Common myeloid progenitor, CD34-positive (primary cell): ENCODE data around the gene ADD3.

ENCODE experiments used
- CTCF ChIA-PET: fragments of 350-600 bp; sonication (Branson Sonifier 250); formaldehyde crosslinking; loops from one replicate; lab custom pipeline; 2021; ENCODE audit warnings: antibody characterized with exemption; lab: Charles Lee
- POLR2A ChIA-PET: fragments of 350-600 bp; sonication (Branson Sonifier 250); formaldehyde crosslinking; loops from one replicate; lab custom pipeline; 2021; ENCODE audit warnings: antibody characterized with exemption; lab: Charles Lee
- DNase-seq, 3 donors: peaks; one replicate each; pipeline versions ENCODE4 v3.0.0 to v3.0.0-alpha.2; 2013
- H3K27ac ChIP-seq, 2 experiments: 1 replicate in 1 of 2; 2 replicates in 1 of 2; pipeline ENCODE4 v1.7.0; 2013; ENCODE audit warnings: inconsistent platforms in 2 of 2, low read length in 2 of 2, mild to moderate bottlenecking in 2 of 2, low read depth in 1 of 2, moderate library complexity in 1 of 2; ENCODE audit not compliant: severe bottlenecking in 2 of 2, insufficient read depth in 1 of 2, poor library complexity in 1 of 2
- H3K27me3 ChIP-seq, 5 experiments: replicated peaks in 2 of 5; 1 replicate in 3 of 5; 2 replicates in 2 of 5; pipeline versions ENCODE4 v1.6.1 to v1.7.0; 2013; ENCODE audit warnings: low read length in 4 of 5, mild to moderate bottlenecking in 2 of 5, moderate library complexity in 2 of 5, inconsistent platforms in 1 of 5; ENCODE audit not compliant: insufficient read depth in 5 of 5, control insufficient read depth in 4 of 5
- H3K36me3 ChIP-seq, 4 experiments: 1 replicate in 2 of 4; 2 replicates in 2 of 4; pipeline versions ENCODE4 v1.6.1 to v1.7.0; 2013; ENCODE audit warnings: low read length in 3 of 4, control low read depth in 1 of 4, mild to moderate bottlenecking in 1 of 4; ENCODE audit not compliant: control insufficient read depth in 4 of 4, insufficient read depth in 4 of 4
- H3K4me1 ChIP-seq, 4 experiments: 1 replicate in 3 of 4; 2 replicates in 1 of 4; pipeline versions ENCODE4 v1.6.1 to v1.7.1; 2013; ENCODE audit warnings: low read length in 3 of 4, mild to moderate bottlenecking in 3 of 4, control low read depth in 1 of 4, inconsistent platforms in 1 of 4, moderate library complexity in 1 of 4; ENCODE audit not compliant: control insufficient read depth in 4 of 4, insufficient read depth in 4 of 4; ENCODE audit errors: control extremely low read depth in 1 of 4
- H3K4me3 ChIP-seq, 7 experiments: 1 replicate in 4 of 7; 2 replicates in 3 of 7; pipeline versions ENCODE4 v1.5.1 to v1.7.0; 2013; ENCODE audit warnings: mild to moderate bottlenecking in 7 of 7, low read length in 6 of 7, moderate library complexity in 6 of 7, inconsistent platforms in 2 of 7, low read depth in 2 of 7, control low read depth in 1 of 7; ENCODE audit not compliant: insufficient read depth in 4 of 7, control insufficient read depth in 1 of 7; ENCODE audit errors: extremely low read depth in 1 of 7
- H3K9me3 ChIP-seq, 5 experiments: 1 replicate in 4 of 5; 2 replicates in 1 of 5; pipeline versions ENCODE4 v1.6.1 to v1.7.1; 2013; ENCODE audit warnings: low read length in 4 of 5, mild to moderate bottlenecking in 2 of 5, inconsistent platforms in 1 of 5, low read depth in 1 of 5, moderate library complexity in 1 of 5; ENCODE audit not compliant: control insufficient read depth in 4 of 5, insufficient read depth in 2 of 5; ENCODE audit errors: control extremely low read depth in 1 of 5
- WGBS: methylation state at CpG from one replicate; pipeline ENCODE4 v1.1.5; 2013; ENCODE audit not compliant: insufficient coverage; 5-methylcytosine and 5-hydroxymethylcytosine counted together

The ADD3 gene

GRCh38 chr10:109971634-109972033 is 36.1 kb upstream of the ADD3 start:
- POLR2A ChIA-PET: no interaction called here
- WGBS: 100% methylated on average over 2 of the region's 3 CpGs
- Histone ChIP-seq H3K36me3 (no peaks in the 10 kb centered on the region), H3K4me1 (no peaks in the 10 kb centered on the region), H3K9me3 (no peaks in the 10 kb centered on the region), H3K27me3 (no peaks in the 10 kb centered on the region), H3K4me3 (no peak overlapping the region), H3K27ac (no peak overlapping the region)
- CTCF ChIA-PET: interaction anchor here (0.6 to 1.4 kb wide), 3 partner anchors 15 to 311 kb away, joined by 3 to 5 read pairs (median 3); no protein-coding TSS in a partner anchor
- no peak for DNase-seq

DNA sequence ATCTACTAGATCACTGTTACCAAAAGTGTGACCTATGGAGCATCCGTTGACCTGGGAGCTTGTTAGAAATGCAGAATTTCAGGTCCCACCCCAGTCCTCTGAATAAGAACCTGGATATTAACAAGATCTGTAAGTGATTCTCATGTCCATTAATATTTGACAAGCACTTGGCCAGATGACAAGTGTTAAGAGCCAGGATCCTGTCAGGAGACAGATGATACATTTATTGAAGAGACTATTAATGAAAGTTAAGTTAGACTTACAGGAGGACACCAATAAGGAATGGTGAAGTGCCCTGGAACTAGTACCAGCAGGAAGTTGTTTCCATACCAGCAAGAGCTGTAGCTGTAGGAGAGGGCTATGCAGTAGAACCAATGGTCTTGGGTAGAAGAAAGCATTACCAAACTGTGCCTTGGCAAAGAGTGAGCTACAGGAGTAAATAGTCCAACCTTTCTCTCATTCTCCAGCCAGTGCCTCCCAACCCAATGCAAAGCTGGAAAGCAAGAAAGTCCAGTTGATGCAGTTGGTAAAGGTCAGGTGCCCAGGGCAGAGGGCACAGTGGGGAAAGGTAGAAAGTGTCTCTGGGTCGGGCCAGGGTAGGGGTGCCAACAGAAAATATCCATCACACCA is 35.3 kb upstream of the ADD3 start:
- DNase-seq: no peak
- Histone ChIP-seq H3K4me3 (no peak overlapping the region), H3K27ac (no peak overlapping the region), H3K27me3 (no peaks in the 10 kb centered on the region), H3K36me3 (no peaks in the 10 kb centered on the region), H3K4me1 (no peaks in the 10 kb centered on the region), H3K9me3 (no peaks in the 10 kb centered on the region)
- 100% methylated on average over 1 of the region's 2 CpGs for WGBS
- CTCF ChIA-PET: interaction anchor here (0.6 kb wide), 1 partner anchor 310 kb away, joined by 3 read pairs; no protein-coding TSS in a partner anchor
- POLR2A ChIA-PET: no interaction called here

DNA sequence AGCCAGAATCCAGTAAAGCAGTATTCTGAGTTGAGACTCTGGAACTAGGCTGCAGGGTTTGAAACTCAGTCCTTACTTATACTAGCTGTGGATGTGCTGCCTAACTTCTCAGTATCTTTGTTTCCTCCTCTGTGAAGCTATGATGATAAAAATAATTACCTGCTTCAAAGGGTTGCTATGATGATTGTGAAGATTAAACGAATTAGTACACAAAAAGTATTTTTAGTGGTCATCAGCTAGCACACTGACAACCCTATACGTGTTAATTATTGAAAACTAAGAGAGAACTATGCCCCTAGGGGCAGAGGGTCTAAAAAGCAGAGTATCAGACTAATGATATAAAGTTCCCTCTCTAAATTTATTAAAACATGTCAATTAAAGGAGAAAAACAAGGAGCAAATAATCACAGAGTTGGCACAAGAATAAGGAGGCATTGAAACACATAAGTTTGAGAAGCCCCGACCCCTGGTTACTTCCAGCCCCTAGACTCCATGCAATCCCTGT is 34.4 kb upstream of the ADD3 start:
- no peak for DNase-seq
- CTCF ChIA-PET: interaction anchor here (1.5 kb wide), 1 partner anchor 16 kb away, joined by 4 read pairs; no protein-coding TSS in a partner anchor
- Histone ChIP-seq H3K27ac (no peak overlapping the region), H3K4me3 (no peak overlapping the region), H3K4me1 (no peaks in the 10 kb centered on the region), H3K9me3 (no peaks in the 10 kb centered on the region), H3K27me3 (no peaks in the 10 kb centered on the region), H3K36me3 (no peaks in the 10 kb centered on the region)
- WGBS: 100% methylated on average over 1 of the region's 3 CpGs
- POLR2A ChIA-PET: interaction anchor here (0.7 kb wide), 1 partner anchor 500 kb away, joined by 3 read pairs; no protein-coding TSS in a partner anchor

DNA sequence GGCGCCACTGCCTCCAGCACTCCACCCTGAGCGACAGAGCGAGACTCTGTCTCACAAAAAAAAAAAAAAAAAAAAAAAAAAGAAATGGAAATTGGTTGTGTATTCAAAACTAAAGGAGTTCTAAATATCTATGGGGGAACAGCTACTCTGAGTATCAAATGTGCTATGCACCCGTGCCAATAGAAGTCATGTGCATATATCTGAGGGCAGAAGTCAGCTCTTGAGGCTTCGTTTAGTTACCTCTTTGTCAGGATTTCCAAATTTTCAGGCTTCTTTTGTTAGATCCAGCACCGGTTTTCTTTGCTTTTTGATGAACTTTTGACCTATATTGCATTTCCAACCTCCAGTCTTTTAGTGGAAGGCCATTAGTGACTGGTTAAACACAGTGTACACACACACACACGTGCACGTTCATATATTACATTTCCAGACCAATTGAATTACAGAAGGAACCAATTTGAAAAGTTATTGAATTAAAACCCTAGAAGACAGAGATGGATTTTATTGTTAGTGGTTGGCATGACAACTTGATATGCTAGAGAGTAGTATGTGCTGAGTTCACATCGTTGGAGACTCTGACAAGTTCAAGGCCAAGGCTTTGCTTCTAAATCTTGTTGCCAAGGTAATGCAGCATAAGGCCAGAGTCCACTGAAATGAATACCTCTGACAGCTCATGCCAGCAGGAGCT is 33.1 kb upstream of the ADD3 start:
- peak in 1 of 3 donors; percentile 5 for DNase-seq
- POLR2A ChIA-PET: no interaction called here
- Histone ChIP-seq H3K9me3 (no peaks in the 10 kb centered on the region), H3K27me3 (no peaks in the 10 kb centered on the region), H3K36me3 (no peaks in the 10 kb centered on the region), H3K27ac (no peak overlapping the region), H3K4me3 (no peak overlapping the region), H3K4me1 (no peaks in the 10 kb centered on the region)
- CTCF ChIA-PET: interaction anchor here (0.6 to 1.5 kb wide), 3 partner anchors 17 to 92 kb away, joined by 3 to 4 read pairs (median 4); partner anchors contain the start of gene ADD3
- 97% methylated on average over 3 of the region's 9 CpGs for WGBS

- WGBS: 100% methylated on average over 1 of the region's 4 CpGs
- Histone ChIP-seq H3K4me1 (no peaks in the 10 kb centered on the region), H3K4me3 (no peak overlapping the region), H3K36me3 (no peaks in the 10 kb centered on the region), H3K27ac (no peak overlapping the region), H3K27me3 (no peaks in the 10 kb centered on the region), H3K9me3 (no peaks in the 10 kb centered on the region)
- POLR2A ChIA-PET: no interaction called here
- CTCF ChIA-PET: interaction anchor here (0.6 to 4.2 kb wide), 13 partner anchors 8 to 150 kb away, joined by 3 to 33 read pairs (median 4); partner anchors contain the start of gene ADD3
- DNase-seq: no peak
These were observed 32.3 kb upstream of the ADD3 start for GRCh38 chr10:109975244-109976190.

DNA sequence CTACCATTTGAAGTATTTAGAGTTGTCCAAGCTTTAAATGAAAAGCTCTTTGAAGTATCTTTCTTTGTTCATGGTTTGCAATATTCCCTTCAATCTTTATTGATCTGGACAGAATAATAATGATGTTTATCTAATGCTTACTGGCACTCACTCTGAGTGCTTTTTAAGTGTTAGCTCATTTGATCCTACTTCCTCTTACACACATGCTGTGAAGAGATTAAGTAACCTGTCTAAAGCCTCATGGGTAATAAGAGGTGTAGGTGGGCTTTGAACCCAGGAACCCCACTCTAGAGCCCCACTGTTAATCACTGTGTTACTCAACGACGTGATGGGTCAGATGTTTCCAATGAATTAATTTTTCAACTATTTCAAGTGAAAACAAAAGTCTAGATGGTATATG is 31.1 kb upstream of the ADD3 start:
- POLR2A ChIA-PET: no interaction called here

More for the DNA sequence above, 31.1 kb upstream of the ADD3 start:
- Histone ChIP-seq H3K4me3 (no peak overlapping the region), H3K9me3 (no peaks in the 10 kb centered on the region), H3K4me1 (no peaks in the 10 kb centered on the region), H3K27me3 (no peaks in the 10 kb centered on the region), H3K36me3 (no peaks in the 10 kb centered on the region), H3K27ac (no peak overlapping the region)
- WGBS: no CpG with 5 or more reads among the region's 2 CpGs
- DNase-seq: no peak
- CTCF ChIA-PET: interaction anchor here (0.7 to 4.2 kb wide), 15 partner anchors 8 to 1120 kb away, joined by 3 to 33 read pairs (median 3); partner anchors contain the start of gene ADD3
